H1 (cell line): ENCODE measurements around the gene SPRING1. TPM values are rescaled to one million over a fixed set of nuclear protein-coding genes. Genes with fewer than 3 reads are reported as not detected.
"Not testable (repeated sequence)": the region's sequence is repeated elsewhere in the genome, so short reads cannot be mapped to it uniquely, and the experiment has no call there.

Experiments used
- CTCF ChIA-PET: fragments of 300-600 bp; sonication (Branson Sonifier 250); formaldehyde crosslinking; loops from one replicate; lab custom pipeline; 2021; ENCODE audit not compliant: partially characterized antibody; lab: Charles Lee
- POLR2A ChIA-PET: fragments of 300-600 bp; sonication (Branson Sonifier 250); formaldehyde crosslinking; loops from one replicate; lab custom pipeline; 2021; ENCODE audit warnings: inconsistent platforms; ENCODE audit not compliant: partially characterized antibody; lab: Charles Lee
- DNase-seq, 2 experiments: peaks; one replicate each; pipeline versions ENCODE4 v3.0.0 to v3.0.0-alpha.2; 2010 to 2022; ENCODE audit warnings: low spot score in 2 of 2, low read depth in 1 of 2, mixed read lengths in 1 of 2
- FAIRE-seq: peaks from 2 replicates; lab custom pipeline; 2011; peaks lifted over from hg19 to GRCh38; lab: Jason Lieb, UNC
- H2AFZ ChIP-seq: 2 replicates; pipeline ENCODE4 v1.8.1; 2012; ENCODE audit warnings: low read length, inconsistent platforms
- H2AK5ac ChIP-seq: 2 replicates; pipeline ENCODE4 v1.6.1; 2013; ENCODE audit warnings: low read depth, low read length
- H2BK120ac ChIP-seq: replicated peaks from 2 replicates; pipeline ENCODE3; 2013; ENCODE audit warnings: low read depth, low read length, inconsistent platforms
- H2BK12ac ChIP-seq: 2 replicates; pipeline ENCODE4 v1.6.1; 2013; ENCODE audit warnings: low read depth, low read length
- H2BK15ac ChIP-seq: 2 replicates; pipeline ENCODE4 v1.6.1; 2013; ENCODE audit warnings: low read length
- H2BK20ac ChIP-seq: 2 replicates; pipeline ENCODE4 v1.6.1; 2013; ENCODE audit warnings: low read length
- H2BK5ac ChIP-seq: 2 replicates; pipeline ENCODE4 v1.6.1; 2013; ENCODE audit warnings: low read depth, low read length
- H3K14ac ChIP-seq: 2 replicates; pipeline ENCODE4 v1.6.1; 2013; ENCODE audit warnings: inconsistent platforms; ENCODE audit not compliant: insufficient read length
- H3K18ac ChIP-seq: 2 replicates; pipeline ENCODE4 v1.6.1; 2013; ENCODE audit warnings: low read length; ENCODE audit errors: extremely low read depth
- H3K23ac ChIP-seq: 2 replicates; pipeline ENCODE4 v1.6.1; 2013; ENCODE audit warnings: inconsistent platforms; ENCODE audit not compliant: insufficient read length
- H3K23me2 ChIP-seq: 2 replicates; pipeline ENCODE4 v1.6.1; 2013; ENCODE audit warnings: low read depth, low read length
- H3K27ac ChIP-seq: 2 replicates; pipeline ENCODE4 v1.6.1; 2011; ENCODE audit warnings: low read depth, low read length, inconsistent platforms
- H3K27me3 ChIP-seq, 4 experiments: replicated peaks in 1 of 4; 1 replicate in 1 of 4; 2 replicates in 3 of 4; pipeline versions ENCODE4 v1.6.1 to v1.8.1; 2011 to 2013; ENCODE audit warnings: low read length in 3 of 4, mild to moderate bottlenecking in 3 of 4, inconsistent platforms in 2 of 4, mixed read lengths in 2 of 4, moderate library complexity in 1 of 4; ENCODE audit not compliant: control insufficient read depth in 3 of 4, insufficient read depth in 3 of 4; ENCODE audit errors: extremely low read depth in 1 of 4
- H3K36me3 ChIP-seq, 4 experiments: 2 replicates each; pipeline versions ENCODE4 v1.6.1 to v1.8.1; 2011 to 2013; ENCODE audit warnings: mild to moderate bottlenecking in 4 of 4, low read length in 3 of 4, moderate library complexity in 2 of 4, control low read depth in 1 of 4, inconsistent platforms in 1 of 4; ENCODE audit not compliant: insufficient read depth in 4 of 4, control insufficient read depth in 2 of 4
- H3K4ac ChIP-seq: replicated peaks from 2 replicates; pipeline ENCODE3; 2013; ENCODE audit warnings: low read length, low read depth, mixed read lengths, inconsistent platforms; ENCODE audit not compliant: insufficient read length
- H3K4me1 ChIP-seq, 4 experiments: replicated peaks in 1 of 4; 1 replicate in 1 of 4; 2 replicates in 3 of 4; pipeline versions ENCODE4 v1.6.1 to v1.8.1; 2011 to 2013; ENCODE audit warnings: low read length in 3 of 4, inconsistent platforms in 2 of 4, mixed read lengths in 1 of 4; ENCODE audit not compliant: insufficient read depth in 4 of 4, control insufficient read depth in 3 of 4
- H3K4me2 ChIP-seq, 2 experiments: 2 replicates each; pipeline versions ENCODE4 v1.6.1 to v1.8.1; 2011 to 2013; ENCODE audit warnings: low read depth in 2 of 2, low read length in 2 of 2, control low read depth in 1 of 2, inconsistent platforms in 1 of 2, mild to moderate bottlenecking in 1 of 2; ENCODE audit not compliant: insufficient read depth in 1 of 2
- H3K4me3 ChIP-seq, 4 experiments: fragments of 200-600, 300-600 bp in 1 of 4; sonication (generic), shearing (Covaris generic), sonication (Bioruptor Twin) in 1 of 4; 2 replicates each; pipeline versions ENCODE4 v1.5.1 to v1.8.1; 2011 to 2016; ENCODE audit warnings: low read length in 4 of 4, low read depth in 3 of 4, control low read depth in 2 of 4, inconsistent platforms in 2 of 4, mild to moderate bottlenecking in 2 of 4, mixed read lengths in 1 of 4, moderate library complexity in 1 of 4; ENCODE audit not compliant: insufficient read depth in 2 of 4; ENCODE audit errors: extremely low read depth in 1 of 4
- H3K56ac ChIP-seq: replicated peaks from 2 replicates; pipeline ENCODE3; 2013; ENCODE audit warnings: low read depth, mild to moderate bottlenecking, mixed read lengths, low read length, inconsistent platforms; ENCODE audit not compliant: insufficient read length
- H3K79me1 ChIP-seq: 2 replicates; pipeline ENCODE4 v1.6.1; 2013; ENCODE audit warnings: low read depth, low read length, control low read depth
- H3K79me2 ChIP-seq, 2 experiments: 2 replicates each; pipeline versions ENCODE4 v1.6.1 to v1.8.1; 2012 to 2013; ENCODE audit warnings: low read length in 2 of 2, mild to moderate bottlenecking in 2 of 2, inconsistent platforms in 1 of 2; ENCODE audit not compliant: insufficient read depth in 2 of 2, control insufficient read depth in 1 of 2
- H3K9ac ChIP-seq, 4 experiments: replicated peaks in 1 of 4; 1 replicate in 1 of 4; 2 replicates in 3 of 4; pipeline versions ENCODE4 v1.6.1 to v1.8.1; 2011 to 2013; ENCODE audit warnings: low read depth in 3 of 4, low read length in 3 of 4, control low read depth in 2 of 4, mild to moderate bottlenecking in 2 of 4, moderate library complexity in 2 of 4, inconsistent platforms in 1 of 4; ENCODE audit errors: extremely low read depth in 1 of 4
- H3K9me3 ChIP-seq, 2 experiments: 2 replicates each; pipeline versions ENCODE4 v1.6.1 to v1.8.1; 2012 to 2013; ENCODE audit warnings: mild to moderate bottlenecking in 2 of 2, moderate library complexity in 2 of 2, control low read depth in 1 of 2, inconsistent platforms in 1 of 2, low read depth in 1 of 2, low read length in 1 of 2, mixed read lengths in 1 of 2; ENCODE audit not compliant: insufficient read depth in 2 of 2
- H4K20me1 ChIP-seq, 2 experiments: replicated peaks in 1 of 2; 2 replicates each; pipeline versions ENCODE3 to v1.8.1; 2011 to 2013; ENCODE audit warnings: inconsistent platforms in 2 of 2, low read length in 2 of 2, mild to moderate bottlenecking in 1 of 2; ENCODE audit not compliant: insufficient read depth in 2 of 2, control insufficient read depth in 1 of 2
- H4K5ac ChIP-seq: 2 replicates; pipeline ENCODE4 v1.6.1; 2013; ENCODE audit warnings: low read length, low read depth, mixed read lengths, inconsistent platforms; ENCODE audit not compliant: insufficient read length
- H4K8ac ChIP-seq: 2 replicates; pipeline ENCODE4 v1.8.0; 2013; ENCODE audit warnings: mild to moderate bottlenecking, moderate library complexity, low read length, inconsistent platforms; ENCODE audit not compliant: insufficient read depth; ENCODE audit errors: extremely low read depth
- H4K91ac ChIP-seq: replicated peaks from 2 replicates; pipeline ENCODE3; 2013; ENCODE audit warnings: low read length, mixed read lengths, inconsistent platforms; ENCODE audit not compliant: insufficient read length
- WGBS, 2 experiments: shearing (Covaris generic) in 1 of 2; methylation state at CpG; one replicate each; pipeline versions ENCODE4 v1.1.6 to v1.1.7; 2013 to 2015; ENCODE audit warnings: low lambda C conversion rate in 2 of 2, mixed read lengths in 2 of 2, inconsistent platforms in 1 of 2, low coverage in 1 of 2, missing lambda C conversion rate in 1 of 2; ENCODE audit not compliant: insufficient replicate concordance in 2 of 2, insufficient coverage in 1 of 2, insufficient read length in 1 of 2; ENCODE audit errors: extremely low coverage in 1 of 2, missing lambda C conversion rate in 1 of 2; 5-methylcytosine and 5-hydroxymethylcytosine counted together
- polyA plus RNA-seq, 7 experiments: library from polyadenylated mRNA; depleted of rRNA in 3 of 7; stranded (reverse) in 5 of 7; unstranded in 2 of 7; fragments of >200 nt in 5 of 7; fragments of 200-250 nt in 2 of 7; gene quantifications; 1 replicate in 5 of 7; 2 replicates in 1 of 7; 4 replicates in 1 of 7; pipeline versions ENCODE4 v1.2.1 to v1.2.3, GENCODE V29; 2011 to 2013; ENCODE audit warnings: missing spikeins in 2 of 7, mixed read lengths in 2 of 7
- total RNA-seq: library from RNA; stranded (reverse); fragmentation: NEBNext Ultra II Directional; extraction: Animal tissue kit (Norgen Biotek cat#: 25700); gene quantifications from 2 replicates; pipeline ENCODE4 v1.2.1, GENCODE V29; 2021

SPRING1 gene
- total and polyA plus RNA-seq, 2 of the 8 experiments (the other 6 are each of a cell fraction or from before 2014, with no cell fraction given), result 14.3 to 46.5 TPM

DNA sequence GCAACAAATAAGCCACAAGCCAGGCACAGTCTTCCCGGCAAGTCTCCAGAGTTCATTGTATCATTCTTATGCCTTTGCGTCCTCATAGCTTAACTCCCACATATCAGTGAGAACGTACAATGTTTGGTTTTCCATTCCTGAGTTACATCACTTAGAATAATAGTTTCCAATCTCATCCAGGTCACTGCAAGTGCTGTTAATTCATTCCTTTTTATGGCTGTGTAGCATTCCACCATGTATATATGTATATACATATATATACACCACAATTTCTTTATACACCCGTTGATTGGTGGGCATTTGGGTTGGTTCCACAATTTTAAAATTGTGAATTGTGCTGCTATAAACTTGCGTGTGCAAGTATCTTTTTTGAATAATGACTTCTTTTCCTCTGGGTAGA lies 16.2 kb upstream of the SPRING1 start:
- H4K20me1 ChIP-seq, H3K79me1 ChIP-seq, H3K27me3 ChIP-seq, FAIRE-seq, H3K14ac ChIP-seq, H2AFZ ChIP-seq, H3K56ac ChIP-seq, H3K27ac ChIP-seq, H3K4me1 ChIP-seq, H2AK5ac ChIP-seq, POLR2A ChIA-PET, H3K79me2 ChIP-seq, H2BK5ac ChIP-seq, H2BK12ac ChIP-seq, H3K23ac ChIP-seq, H3K9ac ChIP-seq, H3K4ac ChIP-seq, DNase-seq, H3K4me3 ChIP-seq, H3K18ac ChIP-seq, H2BK20ac ChIP-seq, H3K4me2 ChIP-seq, H3K23me2 ChIP-seq, H2BK120ac ChIP-seq, H4K91ac ChIP-seq, H2BK15ac ChIP-seq, H4K5ac ChIP-seq, H3K9me3 ChIP-seq, H4K8ac ChIP-seq: not testable (repeated sequence)
- CTCF ChIA-PET, result interaction anchor here (1.9 kb wide), 1 partner anchor 109 kb away, joined by 6 read pairs; no protein-coding TSS in a partner anchor
- 86% methylated on average over 5 of the region's 5 CpGs; no CpG with 5 or more reads in 1 of the 2 experiments for whole genome bisulfite sequencing, 2 experiments
- H3K36me3 ChIP-seq, result peaks cover 0 to 12% (median 6%) of the 10 kb centered on the region in 4 experiments; a peak in 3 of 8 replicates
